Stomach (tissue), 9 donors: ENCODE data around the gene VPS13D. TPM values are rescaled to one million over a fixed set of nuclear protein-coding genes. Genes with fewer than 3 reads are reported as not detected.

Experiments used
- DNase-seq, 2 donors: peaks; one replicate each; pipeline versions ENCODE4 v3.0.0 to v3.0.0-alpha.2; 2013 to 2019
- H3K27ac ChIP-seq, 5 donors: fragments of 200-600 bp in 4 of 5; sonication (generic) in 4 of 5; one replicate each; pipeline ENCODE4 v1.5.1; 2013 to 2019; ENCODE audit warnings: mild to moderate bottlenecking in 1 of 5, moderate library complexity in 1 of 5
- H3K27me3 ChIP-seq, 3 donors: fragments of 200-600 bp; sonication (generic); one replicate each; pipeline ENCODE4 v1.5.1; 2017 to 2019; ENCODE audit warnings: mixed run types in 1 of 3
- H3K36me3 ChIP-seq, 4 donors: fragments of 200-600 bp; sonication (generic); 1 replicate in 3 of 4; 2 replicates in 1 of 4; pipeline ENCODE4 v1.5.1; 2016 to 2019
- H3K4me1 ChIP-seq, 4 donors: fragments of 200-600 bp; sonication (generic); one replicate each; pipeline ENCODE4 v1.5.1; 2016 to 2019
- H3K4me3 ChIP-seq, 4 donors: fragments of 200-600 bp; sonication (generic) in 3 of 4; one replicate each; pipeline ENCODE4 v1.5.1; 2016 to 2019; ENCODE audit warnings: mild to moderate bottlenecking in 1 of 4
- H3K9me3 ChIP-seq, 4 donors: fragments of 200-600 bp; sonication (generic); one replicate each; pipeline ENCODE4 v1.5.1; 2016 to 2019
- EP300 ChIP-seq: sonication (generic); formaldehyde crosslinking; IDR thresholded peaks from one replicate; pipeline ENCODE4 v1.6.1; 2017; ENCODE audit warnings: antibody characterized with exemption
- POLR2A ChIP-seq, 4 donors: fragments of 450-650 bp; IDR thresholded peaks; one replicate each; pipeline ENCODE4 v1.6.1; 2016; ENCODE audit warnings: antibody characterized with exemption in 4 of 4, control low read depth in 2 of 4, mild to moderate bottlenecking in 1 of 4, moderate library complexity in 1 of 4
- POLR2AphosphoS5 ChIP-seq, 3 donors: sonication (generic); formaldehyde crosslinking; IDR thresholded peaks; one replicate each; pipeline ENCODE4 v1.6.1; 2016; ENCODE audit warnings: antibody characterized with exemption in 3 of 3
- WGBS, 5 donors: extraction: QIAGEN DNeasy Blood & Tissue Kit in 3 of 5; methylation state at CpG; one replicate each; pipeline versions ENCODE4 v1.1.5 to v1.1.7; 2013 to 2018; 5-methylcytosine and 5-hydroxymethylcytosine counted together
- intact Hi-C: fragments of 100-400 bp; cut with DNase I; formaldehyde crosslinking; loops from one replicate; pipeline ENCODE4 v1.15.1; 2023; ENCODE audit warnings: low total_unique reads
- polyA plus RNA-seq, 3 donors: library from polyadenylated mRNA; stranded (reverse); fragments of 200-250 nt; gene quantifications; one replicate each; pipeline ENCODE4 v1.2.3, GENCODE V29; 2013
- total RNA-seq, 5 donors: library from RNA; depleted of rRNA; stranded (reverse); fragments of >200 nt; gene quantifications; one replicate each; pipeline versions ENCODE4 v1.1.0 to v1.2.3, GENCODE V29; 2014 to 2016
- TF ChIP-seq, protein P1 (sequence below), 7 experiments: fragments of 450-650 bp in 4 of 7; fragments of 200-600 bp in 3 of 7; sonication (generic) in 3 of 7; IDR thresholded peaks; one replicate each; pipeline ENCODE4 v1.5.1; 2016 to 2019; ENCODE audit warnings: antibody characterized with exemption in 7 of 7, control low read depth in 2 of 7, mild to moderate bottlenecking in 1 of 7
- donor health status: healthy with polysubstance abuse.
- donor health status: Bipolar disorder and iron deficiency.
- donor health status: healthy.

Gene VPS13D
- total and polyA plus RNA-seq, 8 donors, result 6.7 to 106 (median 66.5) TPM

DNA sequence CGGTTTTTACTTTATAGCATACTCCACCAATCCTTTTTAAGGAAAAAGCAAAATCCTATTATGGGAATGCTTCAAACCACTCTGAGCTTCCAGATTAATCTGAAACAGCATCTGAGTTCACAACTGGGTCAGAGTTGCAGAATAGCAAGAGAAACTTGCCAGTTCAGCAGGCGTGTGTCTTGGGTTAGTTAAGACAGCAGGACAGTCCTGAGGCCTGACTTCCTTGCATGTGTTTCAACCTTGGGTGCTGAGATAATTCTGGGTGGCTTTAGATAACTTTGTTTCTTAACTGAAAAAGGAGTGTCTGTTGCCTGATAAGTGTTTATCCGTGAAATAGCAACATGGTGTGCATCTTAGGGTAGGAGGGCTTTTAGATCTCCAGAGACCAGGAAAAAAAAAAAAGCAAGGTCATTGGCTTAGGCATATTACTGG lies 218.9 kb downstream of the VPS13D start:
- H3K4me1 ChIP-seq, result peaks cover 37 to 75% (median 62%) of the 10 kb centered on the region in 4 donors
- TF ChIP-seq EP300 (no peak), POLR2A (IDR thresholded peaks at IDR 0.05) (no peak), POLR2AphosphoS5 (IDR thresholded peaks at IDR 0.05) (peak in 1 of 3 donors; percentile 28)
- peaks cover 0 to 4% (median 0%) of the 10 kb centered on the region in 4 donors for H3K36me3 ChIP-seq
- no peak overlapping the region for H3K4me3 ChIP-seq
- peak overlapping the region; percentile 65 to 81 (median 78) for H3K27ac ChIP-seq
- no peaks in the 10 kb centered on the region for H3K9me3 ChIP-seq
- 32 to 44% (median 40%) methylated on average over 3 of the region's 3 CpGs for WGBS, 5 donors
- peak in 1 of 2 donors; percentile 66 for DNase-seq
- H3K27me3 ChIP-seq, result no peaks in the 10 kb centered on the region
- intact Hi-C loops, result no loop called here

DNA sequence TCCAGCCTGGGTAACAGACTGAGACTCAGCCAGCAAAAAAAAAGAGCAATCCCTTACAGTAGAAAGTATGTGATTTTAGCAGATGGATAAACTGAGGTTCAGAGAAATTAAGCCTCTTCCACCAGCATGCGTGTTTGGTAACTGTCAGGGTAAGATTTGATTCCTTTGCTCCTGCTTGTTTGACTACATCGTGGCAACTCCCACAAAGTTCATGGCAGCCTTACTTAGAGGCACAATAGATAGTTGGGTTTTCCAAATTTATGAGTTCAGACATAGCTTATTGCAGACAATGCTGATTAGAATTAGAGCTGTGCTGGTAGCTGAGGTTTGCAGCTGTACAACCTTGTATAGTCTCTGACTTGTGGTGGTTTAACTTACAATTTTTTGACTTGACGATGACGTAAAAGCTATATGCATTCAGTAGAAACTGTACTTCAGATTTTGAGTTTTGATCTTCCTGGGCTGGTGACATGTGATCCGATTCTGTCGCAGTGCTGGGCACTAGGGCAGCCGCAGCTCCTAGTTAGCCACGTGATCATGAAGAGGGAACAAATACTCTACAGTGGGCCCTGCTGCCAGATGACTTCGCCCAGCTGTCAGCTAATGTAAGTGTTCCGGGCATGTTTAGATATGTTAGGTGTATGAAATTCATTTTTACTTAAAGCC lies 220.4 kb downstream of the VPS13D start:
- TF ChIP-seq, protein P1, sequence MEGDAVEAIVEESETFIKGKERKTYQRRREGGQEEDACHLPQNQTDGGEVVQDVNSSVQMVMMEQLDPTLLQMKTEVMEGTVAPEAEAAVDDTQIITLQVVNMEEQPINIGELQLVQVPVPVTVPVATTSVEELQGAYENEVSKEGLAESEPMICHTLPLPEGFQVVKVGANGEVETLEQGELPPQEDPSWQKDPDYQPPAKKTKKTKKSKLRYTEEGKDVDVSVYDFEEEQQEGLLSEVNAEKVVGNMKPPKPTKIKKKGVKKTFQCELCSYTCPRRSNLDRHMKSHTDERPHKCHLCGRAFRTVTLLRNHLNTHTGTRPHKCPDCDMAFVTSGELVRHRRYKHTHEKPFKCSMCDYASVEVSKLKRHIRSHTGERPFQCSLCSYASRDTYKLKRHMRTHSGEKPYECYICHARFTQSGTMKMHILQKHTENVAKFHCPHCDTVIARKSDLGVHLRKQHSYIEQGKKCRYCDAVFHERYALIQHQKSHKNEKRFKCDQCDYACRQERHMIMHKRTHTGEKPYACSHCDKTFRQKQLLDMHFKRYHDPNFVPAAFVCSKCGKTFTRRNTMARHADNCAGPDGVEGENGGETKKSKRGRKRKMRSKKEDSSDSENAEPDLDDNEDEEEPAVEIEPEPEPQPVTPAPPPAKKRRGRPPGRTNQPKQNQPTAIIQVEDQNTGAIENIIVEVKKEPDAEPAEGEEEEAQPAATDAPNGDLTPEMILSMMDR (IDR thresholded peaks at IDR 0.05), result no peak
- TF ChIP-seq POLR2AphosphoS5 (IDR thresholded peaks at IDR 0.05) (no peak), POLR2A (IDR thresholded peaks at IDR 0.05) (no peak), EP300 (no peak)
- no peak for DNase-seq
- no peaks in the 10 kb centered on the region for H3K27me3 ChIP-seq
- H3K36me3 ChIP-seq, result peaks cover 0 to 4% (median 0%) of the 10 kb centered on the region in 4 donors
- intact Hi-C loops, result no loop called here
- H3K4me1 ChIP-seq, result peaks cover 49 to 90% (median 76%) of the 10 kb centered on the region in 4 donors
- H3K27ac ChIP-seq, result peak overlapping the region in 4 of 5 donors; percentile 68 to 81 (median 79)
- 84 to 93% (median 89%) methylated on average over 10 of the region's 10 CpGs for WGBS, 5 donors
- H3K4me3 ChIP-seq, result no peak overlapping the region
- no peaks in the 10 kb centered on the region for H3K9me3 ChIP-seq

DNA sequence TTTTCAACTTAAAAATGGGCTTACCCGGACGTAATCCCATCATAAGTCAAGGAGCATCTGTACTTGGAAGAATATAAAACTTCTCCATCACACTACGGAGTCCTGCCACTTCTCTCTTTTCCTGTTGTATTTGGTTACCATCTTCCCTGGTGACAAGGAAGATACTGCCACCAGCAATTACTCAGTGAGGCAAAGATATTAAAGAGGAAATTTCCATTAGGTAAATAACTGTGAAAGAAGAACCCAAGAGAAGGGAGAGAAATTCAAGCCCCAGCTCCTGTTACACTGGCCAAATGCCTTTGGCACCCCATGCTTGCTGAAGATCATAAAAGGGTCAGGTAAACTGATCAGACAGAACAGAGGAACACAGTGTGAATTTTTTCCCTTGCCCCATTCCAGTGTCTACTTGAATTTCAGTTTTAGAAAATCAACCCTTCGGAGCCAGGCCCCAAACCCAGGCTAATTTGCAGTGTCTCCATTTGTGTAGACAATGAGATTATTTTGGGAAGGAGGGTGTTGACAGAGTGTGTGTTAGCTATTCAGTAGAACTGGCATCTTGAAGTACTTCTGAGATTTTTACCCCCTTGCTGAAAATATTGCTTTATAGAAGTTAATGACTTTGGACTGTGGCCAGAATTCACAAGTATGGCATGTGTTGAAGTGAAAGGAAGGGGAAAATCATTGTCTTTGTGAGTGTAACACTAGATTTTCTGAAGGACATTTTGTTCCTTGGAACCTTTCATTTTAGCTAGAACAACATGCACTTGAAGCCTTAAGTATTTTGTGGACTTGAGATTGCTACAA lies 221.1 kb downstream of the VPS13D start:
- TF ChIP-seq POLR2AphosphoS5 (IDR thresholded peaks at IDR 0.05), result peak in 1 of 3 donors; percentile 56
- TF ChIP-seq, protein P1 (IDR thresholded peaks at IDR 0.05), result no peak
- TF ChIP-seq POLR2A (IDR thresholded peaks at IDR 0.05), result no peak
- no peak for TF ChIP-seq EP300

DNA sequence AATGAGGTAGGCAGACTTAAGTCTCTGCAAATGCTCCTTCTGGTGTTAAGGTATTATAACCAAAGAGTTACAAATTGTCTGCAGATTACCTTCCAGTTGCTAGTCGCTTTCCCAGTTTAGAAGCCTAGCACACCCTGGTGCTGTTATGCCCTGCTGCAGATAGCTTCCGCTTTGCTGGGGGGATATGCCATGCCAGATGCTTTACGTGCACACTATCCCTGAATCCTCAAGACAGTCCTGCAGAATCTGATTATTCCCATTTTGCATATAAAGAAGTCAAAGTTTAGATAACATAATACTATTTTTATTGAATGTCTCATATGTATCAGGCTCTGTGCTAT lies 221.7 kb downstream of the VPS13D start:
- intact Hi-C loops, result no loop called here
- WGBS, 5 donors, result 93 to 97% (median 96%) methylated on average over 3 of the region's 3 CpGs
- H3K27ac ChIP-seq, result peak overlapping the region in 4 of 5 donors; percentile 68 to 81 (median 79)
- peaks cover 4 to 11% (median 6%) of the 10 kb centered on the region in 4 donors for H3K36me3 ChIP-seq
- no peaks in the 10 kb centered on the region for H3K27me3 ChIP-seq
- no peak for DNase-seq
- H3K4me3 ChIP-seq, result no peak overlapping the region
- peaks cover 49 to 95% (median 78%) of the 10 kb centered on the region in 4 donors for H3K4me1 ChIP-seq
- TF ChIP-seq POLR2A (IDR thresholded peaks at IDR 0.05) (no peak), EP300 (no peak), POLR2AphosphoS5 (IDR thresholded peaks at IDR 0.05) (no peak)
- TF ChIP-seq, protein P1 (IDR thresholded peaks at IDR 0.05), result no peak
- H3K9me3 ChIP-seq, result no peaks in the 10 kb centered on the region

More for the DNA sequence above, 221.1 kb downstream of the VPS13D start:
- no peaks in the 10 kb centered on the region for H3K9me3 ChIP-seq
- peak overlapping the region in 4 of 5 donors; percentile 68 to 81 (median 79) for H3K27ac ChIP-seq
- H3K36me3 ChIP-seq, result peaks cover under 1 to 6% (median 2%) of the 10 kb centered on the region in 4 donors
- no peaks in the 10 kb centered on the region for H3K27me3 ChIP-seq
- intact Hi-C loops, result no loop called here
- WGBS, 5 donors, result 76 to 93% (median 92%) methylated on average over 4 of the region's 4 CpGs
- H3K4me1 ChIP-seq, result peaks cover 49 to 90% (median 79%) of the 10 kb centered on the region in 4 donors
- no peak for DNase-seq
- no peak overlapping the region for H3K4me3 ChIP-seq
